GM19397 (cell line): ENCODE measurements around the gene ITGA7.

Experiments
- ATAC-seq: cut with Tn5 transposase; IDR thresholded peaks from one replicate; pipeline ENCODE4 v1.9.1; 2021; ENCODE audit warnings: mild to moderate bottlenecking, moderate library complexity; ENCODE audit not compliant: unreplicated experiment

The ITGA7 gene

DNA sequence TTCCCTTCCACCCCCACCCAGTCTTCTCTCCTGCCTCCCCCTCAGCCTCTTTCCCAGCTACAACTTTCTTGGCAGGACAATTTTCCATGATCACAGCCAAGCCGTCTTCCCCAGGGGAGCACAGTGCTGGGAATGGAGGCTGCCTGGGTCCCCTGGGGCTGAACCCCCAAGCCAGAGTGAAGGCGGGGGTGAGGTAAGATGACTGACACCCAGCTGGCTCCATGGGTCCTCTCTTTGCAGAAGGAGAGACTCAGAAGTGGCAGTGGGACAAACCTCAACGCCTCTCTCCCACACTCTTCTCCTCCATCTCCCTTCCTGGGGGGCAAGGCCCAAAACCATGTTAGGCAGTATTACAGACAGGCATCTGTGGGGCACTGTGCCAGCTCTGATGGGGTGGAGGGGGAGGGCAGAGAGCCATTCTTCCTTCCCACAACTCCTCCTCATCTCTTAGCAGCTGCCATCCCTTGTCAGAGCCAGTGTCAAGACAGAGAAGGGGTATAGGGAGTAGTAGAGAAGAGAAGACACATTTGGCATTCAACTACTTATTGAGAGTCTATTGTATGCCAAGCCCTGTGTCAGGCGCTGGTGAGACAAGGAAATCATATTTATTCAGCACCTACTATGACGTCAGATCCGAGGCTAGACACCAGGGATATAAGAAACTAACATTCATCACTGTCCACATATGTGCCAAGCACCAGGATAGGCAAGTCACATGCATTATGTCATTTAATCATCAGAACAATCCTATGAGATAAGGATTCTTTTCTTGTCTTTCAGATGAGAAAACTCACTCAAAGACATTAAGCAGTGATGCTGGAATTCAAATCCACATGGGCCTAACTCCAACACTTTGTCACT, 3.6 kb downstream of the ITGA7 start:
- no peak for ATAC-seq

DNA sequence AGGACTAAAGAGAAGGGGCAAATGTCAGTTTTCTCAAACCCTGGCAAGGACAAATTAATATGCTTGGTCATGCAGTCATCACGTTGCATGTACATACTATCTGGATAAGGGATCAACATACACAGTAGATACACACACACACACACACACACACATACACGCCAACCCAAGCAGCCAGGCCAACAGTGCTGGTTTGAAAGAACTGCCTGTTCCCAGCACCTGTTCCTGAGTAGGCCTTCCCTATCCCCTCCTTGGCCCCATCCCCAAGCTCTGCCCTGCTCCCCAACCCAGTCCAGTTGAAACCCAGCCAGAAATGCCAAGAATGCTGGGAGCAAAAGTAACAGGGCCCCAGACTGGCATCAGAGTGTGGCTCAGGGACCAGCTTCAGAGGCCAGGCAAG, 4.4 kb downstream of the ITGA7 start:
- ATAC-seq, result no peak

DNA sequence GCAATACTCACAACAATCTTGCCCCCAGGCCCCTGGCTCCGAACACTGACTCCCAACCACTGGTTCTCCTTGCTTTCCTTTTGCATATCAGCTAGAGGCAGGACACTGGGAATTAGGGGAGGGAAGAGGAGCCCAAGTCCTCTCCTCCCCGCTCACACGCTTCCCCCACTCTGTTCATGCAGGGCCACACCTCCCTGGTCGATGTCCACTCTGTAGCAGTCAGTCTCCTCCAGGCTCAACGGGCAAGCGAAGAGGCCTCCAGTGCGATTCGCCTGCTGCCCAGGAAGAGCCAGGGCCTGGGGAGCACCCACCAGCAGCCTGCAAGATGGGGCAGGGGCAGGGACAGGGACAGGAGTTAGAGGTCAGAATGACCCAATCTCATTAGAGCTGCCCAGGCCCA, 4.8 kb downstream of the ITGA7 start:
- ATAC-seq, result no peak

DNA sequence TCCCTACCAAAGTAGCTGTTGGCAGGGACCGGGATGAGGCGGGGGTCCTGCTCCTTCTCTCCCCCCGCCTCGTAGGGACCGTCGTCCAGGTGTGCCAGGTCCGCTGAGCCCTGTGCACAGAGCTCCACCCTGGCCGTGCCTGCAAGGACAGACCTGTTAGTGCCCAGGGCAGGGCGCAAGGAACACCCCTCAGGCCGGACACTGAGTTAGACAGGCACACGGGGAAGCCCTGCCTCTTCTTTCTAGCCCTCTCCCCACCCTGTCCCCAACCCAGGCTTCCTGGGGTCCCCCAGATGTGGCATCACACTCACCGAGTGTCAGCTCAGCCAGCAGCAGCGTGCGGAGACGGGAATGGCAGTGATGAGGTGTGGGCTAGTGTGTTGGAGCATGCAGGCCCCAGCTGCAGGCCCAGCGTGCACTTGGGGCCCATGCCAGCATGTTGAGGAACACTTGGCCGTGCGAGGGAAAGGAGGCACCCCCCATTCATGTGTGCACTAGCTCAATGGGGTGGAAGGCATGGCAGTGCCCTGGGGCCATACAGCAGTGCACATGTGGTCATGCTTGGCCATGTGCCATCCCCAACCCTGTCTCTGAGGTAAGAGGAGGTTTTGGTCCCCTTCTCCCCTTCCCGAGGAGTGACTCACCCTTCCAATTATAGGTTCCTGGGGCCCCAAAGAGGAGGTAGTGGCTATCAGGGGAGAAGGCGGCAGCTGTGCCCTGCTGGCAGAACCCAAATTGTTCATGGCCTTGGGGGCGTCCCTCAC, 7.3 kb downstream of the ITGA7 start:
- no peak for ATAC-seq

DNA sequence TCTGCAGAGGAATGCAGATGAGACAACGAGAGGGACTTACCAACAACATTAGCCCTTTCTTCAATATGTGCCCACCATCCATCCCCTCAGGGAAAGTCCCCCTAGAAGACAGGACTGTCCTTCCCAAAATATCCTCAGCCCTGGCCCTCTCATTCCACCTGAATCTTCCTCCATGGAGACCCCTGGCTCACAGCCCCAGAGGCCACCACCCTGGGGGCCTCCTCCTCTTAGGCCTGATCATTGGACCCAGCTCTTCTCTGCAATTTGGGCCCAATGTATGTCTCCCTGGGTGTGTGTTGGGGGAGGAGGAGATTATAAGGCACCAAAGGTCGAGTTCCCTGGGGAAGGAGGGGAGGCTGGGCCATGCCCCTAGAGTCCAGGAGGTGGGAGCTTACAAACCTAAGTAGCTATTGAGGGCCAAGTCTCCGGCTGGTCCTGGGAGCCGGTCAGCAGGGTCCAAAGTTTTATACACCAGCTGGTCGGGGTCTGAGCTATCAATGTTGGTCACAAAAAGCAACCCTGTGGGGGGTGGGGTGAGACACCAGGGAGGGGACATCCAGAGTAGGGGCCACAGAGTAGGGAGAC, 8.1 kb downstream of the ITGA7 start:
- no peak for ATAC-seq

DNA sequence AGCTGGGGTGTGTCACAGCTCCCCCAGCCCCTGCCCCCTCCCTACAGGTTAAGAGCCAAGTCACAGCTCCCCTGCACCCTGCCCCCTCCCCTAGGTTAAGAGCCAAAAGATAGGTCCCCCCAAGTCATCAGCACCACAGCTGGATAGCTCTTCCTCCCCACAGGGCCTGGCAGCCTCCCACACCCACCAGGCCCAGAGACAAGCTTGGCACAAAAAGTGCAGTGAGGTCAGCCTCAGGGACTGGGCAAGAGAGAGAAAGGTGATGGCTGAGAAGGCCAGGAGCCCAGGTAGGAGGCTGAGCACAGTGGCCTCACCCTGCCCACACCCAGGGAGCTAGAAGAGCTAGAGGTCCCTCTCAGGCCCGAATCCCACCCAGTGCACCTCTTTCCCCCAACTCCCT, 8.7 kb downstream of the ITGA7 start:
- no peak for ATAC-seq

- no peak for ATAC-seq
Observed at GRCh38 chr12:55698241-55698955, 9.3 kb downstream of the ITGA7 start.

DNA sequence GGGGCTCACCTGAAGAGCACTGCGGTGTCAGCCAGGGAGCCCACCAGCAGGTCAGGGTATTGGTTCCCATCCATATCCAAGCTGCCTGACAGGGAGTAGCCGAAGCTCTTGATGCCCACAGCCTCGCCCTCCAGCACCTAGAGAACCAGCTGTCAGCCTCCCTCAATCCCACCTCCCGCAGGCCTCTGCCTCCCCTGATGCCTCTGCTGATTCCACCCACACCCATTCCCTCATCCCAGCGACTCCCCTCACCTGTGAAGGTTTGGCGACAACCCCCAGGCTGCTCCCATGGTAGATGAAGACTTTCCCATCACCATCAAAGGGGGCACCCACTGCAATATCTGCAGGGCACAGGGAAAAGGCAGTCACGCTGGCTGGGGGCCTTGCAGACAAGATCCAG, 10.0 kb downstream of the ITGA7 start:
- ATAC-seq, result no peak

DNA sequence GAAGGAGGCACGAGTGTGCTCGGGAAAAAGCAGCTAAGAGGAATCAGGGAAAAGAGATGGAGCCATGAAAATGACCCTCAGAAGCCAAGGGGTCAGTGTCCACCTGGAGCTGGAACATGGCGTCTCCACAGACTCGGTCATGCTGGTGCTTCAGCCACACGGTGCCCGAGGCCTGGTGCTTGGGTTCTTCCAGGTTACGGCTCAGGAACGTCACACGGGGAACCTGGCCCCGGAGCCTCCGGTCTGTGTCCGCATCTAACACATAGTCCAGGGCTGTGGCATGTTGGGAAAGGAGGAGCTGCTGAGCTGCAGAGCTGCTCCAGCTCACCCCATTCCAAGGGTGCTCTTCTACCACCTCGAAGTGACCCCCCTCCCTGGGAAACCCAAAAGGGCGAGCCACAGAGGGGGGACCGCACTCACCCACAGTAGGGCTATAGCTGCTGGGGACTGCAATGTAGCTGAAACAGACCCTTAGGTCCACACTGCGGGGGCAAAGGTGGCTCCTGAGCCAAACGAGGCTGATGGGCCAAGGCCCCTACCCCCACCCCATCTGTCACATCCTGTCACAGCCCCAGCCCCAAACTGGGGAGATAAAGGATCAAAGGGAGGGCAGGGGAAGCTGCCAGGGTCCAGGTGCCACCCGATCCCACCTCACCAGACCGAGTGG, 10.8 kb downstream of the ITGA7 start:
- no peak for ATAC-seq

GRCh38 chr12:55696141-55696540, 11.6 kb downstream of the ITGA7 start:
- ATAC-seq, result no peak

- no peak for ATAC-seq
Observed at GRCh38 chr12:55695349-55695748, 12.4 kb downstream of the ITGA7 start.

GRCh38 chr12:55694651-55695050, 13.1 kb downstream of the ITGA7 start:
- no peak for ATAC-seq

DNA sequence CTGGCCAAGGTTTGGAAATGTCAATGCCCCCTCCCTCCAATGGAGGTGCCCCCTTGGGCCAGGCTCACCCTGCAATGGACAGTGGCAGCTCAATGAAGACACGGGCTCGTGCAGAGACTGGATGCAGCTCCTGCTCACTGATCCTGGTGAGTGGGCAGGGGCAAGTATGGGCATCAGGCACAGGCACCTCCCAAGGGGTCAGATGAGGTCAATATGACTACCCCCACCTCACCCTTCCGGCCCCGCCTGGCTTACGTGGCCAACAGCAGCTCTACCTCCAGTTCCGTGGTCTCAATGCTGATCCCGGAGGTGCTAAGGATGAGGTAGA, 13.6 kb downstream of the ITGA7 start:
- ATAC-seq, result no peak

GRCh38 chr12:55693323-55694187, 14.1 kb downstream of the ITGA7 start:
- ATAC-seq, result no peak

DNA sequence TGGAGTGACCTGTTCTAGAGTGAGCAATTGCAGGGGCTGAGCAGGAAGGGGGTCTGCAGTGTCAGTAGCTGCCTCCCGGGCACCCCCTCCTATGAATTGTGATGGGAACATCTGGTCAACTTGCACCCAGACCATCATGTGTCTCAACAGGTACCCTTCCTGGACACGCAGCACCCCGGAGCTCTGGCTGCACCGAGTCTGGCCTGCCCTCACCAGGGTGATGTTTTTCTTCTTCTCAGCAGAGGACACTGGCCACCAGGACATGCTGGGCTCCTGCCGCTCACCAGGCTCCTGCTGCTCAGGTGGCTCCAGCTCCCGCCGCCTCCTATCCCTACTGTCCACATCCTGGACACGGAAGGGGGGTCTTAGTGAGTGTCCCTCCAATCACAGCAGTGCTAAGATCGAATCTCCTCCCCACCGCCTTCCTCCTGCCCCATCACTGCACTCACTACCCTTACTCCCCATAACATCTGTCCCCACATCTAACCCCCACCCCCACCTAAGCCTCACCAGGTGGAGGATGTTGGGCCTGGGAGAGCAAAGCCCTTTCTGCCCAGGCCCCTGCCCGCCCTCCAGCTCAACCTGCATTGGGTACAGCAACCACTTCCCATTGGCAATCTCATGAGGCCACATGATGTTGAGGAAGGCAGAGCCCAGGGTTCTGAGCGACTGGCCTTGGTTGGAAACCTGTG, 14.9 kb downstream of the ITGA7 start:
- ATAC-seq, result no peak

DNA sequence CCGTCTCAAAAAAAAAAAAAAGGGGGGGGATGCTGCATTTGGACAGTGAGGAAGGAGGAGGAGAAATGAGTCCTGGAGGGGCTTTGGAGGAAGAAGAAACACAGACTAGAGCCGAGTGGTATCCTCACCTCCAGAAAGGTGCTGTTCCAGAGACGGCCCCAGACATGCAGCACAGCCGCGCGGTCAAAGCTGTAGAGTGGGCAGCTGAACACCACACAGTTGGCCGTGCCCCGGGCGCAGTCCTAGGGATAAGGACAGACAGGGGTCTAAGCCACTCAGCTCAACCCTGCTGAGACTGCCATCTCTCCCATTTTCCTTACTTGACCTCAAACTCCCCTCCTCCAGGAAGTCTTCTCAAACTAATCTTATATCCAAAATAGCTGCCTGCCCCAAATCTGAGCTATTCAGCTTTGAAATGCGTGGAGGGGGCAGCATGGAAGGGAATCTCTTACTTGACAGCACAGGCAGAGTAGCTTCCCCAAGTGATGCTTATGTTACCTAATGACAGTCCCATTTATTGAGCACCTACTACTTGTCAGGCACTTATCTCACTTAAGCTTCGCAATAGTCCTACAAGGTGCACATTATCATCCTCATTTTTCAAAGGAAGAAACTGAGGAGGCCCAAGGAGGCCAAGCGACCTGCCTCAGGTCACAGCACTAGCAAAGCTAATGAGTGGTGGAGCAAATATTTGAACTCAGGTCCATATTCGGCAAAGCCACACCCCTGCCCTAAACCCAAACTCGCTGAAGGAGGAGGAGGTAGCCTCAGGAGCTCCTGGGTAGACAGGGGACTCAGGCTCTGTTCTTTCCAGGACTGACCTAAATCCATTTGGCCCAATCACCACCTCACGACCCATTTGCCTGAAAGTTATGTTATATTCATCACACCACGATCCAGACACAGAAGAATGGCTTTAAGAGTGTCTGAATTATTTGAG, 18.7 kb downstream of the ITGA7 start:
- ATAC-seq, result no peak

GRCh38 chr12:55687746-55688145, 20.0 kb downstream of the ITGA7 start:
- no peak for ATAC-seq

GRCh38 chr12:55686366-55687010, 21.2 kb downstream of the ITGA7 start:
- no peak for ATAC-seq
